GM12878 (cell line): ENCODE results near the gene ASCC1.

Source experiments
- PAX5 ChIP-seq: IDR thresholded peaks from 2 replicates; pipeline ENCODE4 v1.6.1; 2011; ENCODE audit warnings: low read depth, low read length, borderline replicate concordance
- SP1 ChIP-seq: IDR thresholded peaks from one replicate; pipeline ENCODE4 v1.6.1; 2011; ENCODE audit warnings: low read depth, low read length
- TF ChIP-seq, protein P1 (sequence below): IDR thresholded peaks from 2 replicates; pipeline ENCODE4 v1.6.1; 2012; ENCODE audit warnings: low read depth, low read length, improper control_type of control experiment

DNA sequence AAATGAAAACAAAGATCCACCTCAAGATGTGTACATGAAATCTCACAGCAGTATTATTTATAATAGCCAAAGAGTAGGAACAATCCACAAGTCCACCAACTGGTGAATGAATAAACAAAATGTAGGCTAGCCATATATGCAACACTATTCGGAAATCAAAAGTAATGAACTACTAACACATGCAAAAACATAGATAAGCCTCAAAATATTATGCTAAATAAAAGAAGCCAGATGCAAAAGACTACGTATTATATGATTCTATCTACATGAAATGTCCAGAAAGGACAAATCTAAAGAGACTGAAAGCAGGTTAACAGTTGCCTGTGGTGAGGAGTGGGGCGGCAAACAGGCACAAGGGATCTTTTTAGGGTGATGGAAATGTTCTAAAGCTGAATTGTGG lies 49.0 kb downstream of the ASCC1 start:
- TF ChIP-seq SP1 (no peak), PAX5 (no peak)
- TF ChIP-seq, protein P1, sequence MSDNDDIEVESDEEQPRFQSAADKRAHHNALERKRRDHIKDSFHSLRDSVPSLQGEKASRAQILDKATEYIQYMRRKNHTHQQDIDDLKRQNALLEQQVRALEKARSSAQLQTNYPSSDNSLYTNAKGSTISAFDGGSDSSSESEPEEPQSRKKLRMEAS, result no peak
